CD14-positive monocyte (primary cell): Measurements from ENCODE around the gene CREG2. TPM values are rescaled to one million over a fixed set of nuclear protein-coding genes. Genes with fewer than 3 reads are reported as not detected.
A peak's percentile ranks its signal among the peaks of the same experiment; 100 is the strongest.

Experiments
- DNase-seq, 3 donors: peaks; one replicate each; pipeline ENCODE4 v3.0.0-alpha.2; 2011 to 2022
- H2AFZ ChIP-seq: 2 replicates; pipeline ENCODE4 v1.6.0; 2012; ENCODE audit warnings: mild to moderate bottlenecking, low read depth, low read length, inconsistent platforms; ENCODE audit not compliant: insufficient read depth, poor library complexity, severe bottlenecking
- H3K27ac ChIP-seq, 2 donors: 1 replicate in 1 of 2; 2 replicates in 1 of 2; pipeline ENCODE4 v1.5.1; 2012 to 2013; ENCODE audit warnings: low read length in 2 of 2, control low read depth in 1 of 2, inconsistent platforms in 1 of 2, low read depth in 1 of 2, mild to moderate bottlenecking in 1 of 2
- H3K27me3 ChIP-seq, 2 donors: one replicate each; pipeline versions ENCODE4 v1.6.0 to v1.6.1; 2011 to 2013; ENCODE audit warnings: low read length in 2 of 2; ENCODE audit not compliant: control insufficient read depth in 2 of 2, insufficient read depth in 2 of 2
- H3K36me3 ChIP-seq, 2 donors: replicated peaks in 1 of 2; 1 replicate in 1 of 2; 2 replicates in 1 of 2; pipeline versions ENCODE4 v1.5.1 to v1.6.1; 2012 to 2013; ENCODE audit warnings: low read length in 2 of 2, control low read depth in 1 of 2, inconsistent platforms in 1 of 2, mild to moderate bottlenecking in 1 of 2; ENCODE audit not compliant: insufficient read depth in 2 of 2, control insufficient read depth in 1 of 2
- H3K4me1 ChIP-seq, 2 donors: 1 replicate in 1 of 2; 2 replicates in 1 of 2; pipeline versions ENCODE4 v1.5.1 to v1.6.1; 2012 to 2013; ENCODE audit warnings: low read length in 2 of 2, control low read depth in 1 of 2, inconsistent platforms in 1 of 2, mild to moderate bottlenecking in 1 of 2, moderate library complexity in 1 of 2; ENCODE audit not compliant: insufficient read depth in 2 of 2, control insufficient read depth in 1 of 2
- H3K4me2 ChIP-seq: replicated peaks from 2 replicates; pipeline ENCODE3; 2012; ENCODE audit warnings: low read length, moderate library complexity, mild to moderate bottlenecking; ENCODE audit not compliant: poor library complexity, severe bottlenecking; ENCODE audit errors: extremely low read depth
- H3K4me3 ChIP-seq, 3 experiments: fragments of 200-600 bp in 1 of 3; sonication (generic) in 1 of 3; replicated peaks in 1 of 3; 1 replicate in 2 of 3; 2 replicates in 1 of 3; pipeline ENCODE4 v1.5.1; 2011 to 2013; ENCODE audit warnings: low read length in 3 of 3, mild to moderate bottlenecking in 3 of 3, control low read depth in 2 of 3, low read depth in 2 of 3, inconsistent platforms in 1 of 3, moderate library complexity in 1 of 3
- H3K79me2 ChIP-seq: 2 replicates; pipeline ENCODE4 v1.6.0; 2012; ENCODE audit warnings: mild to moderate bottlenecking, control low read depth, inconsistent platforms, low read length, moderate library complexity; ENCODE audit not compliant: insufficient read depth
- H3K9ac ChIP-seq: 2 replicates; pipeline ENCODE4 v1.6.0; 2017; ENCODE audit warnings: low read length, mild to moderate bottlenecking; ENCODE audit not compliant: insufficient read depth, poor library complexity, severe bottlenecking
- H3K9me3 ChIP-seq, 2 donors: replicated peaks in 1 of 2; 1 replicate in 1 of 2; 2 replicates in 1 of 2; pipeline versions ENCODE4 v1.5.1 to v1.6.1; 2012 to 2013; ENCODE audit warnings: low read length in 2 of 2, control low read depth in 1 of 2; ENCODE audit not compliant: control insufficient read depth in 1 of 2, insufficient read depth in 1 of 2
- H4K20me1 ChIP-seq: 2 replicates; pipeline ENCODE4 v1.6.0; 2012; ENCODE audit warnings: mild to moderate bottlenecking, low read length, control low read depth, moderate library complexity; ENCODE audit not compliant: insufficient read depth
- H3K27ac Mint-ChIP-seq, 7 donors: one replicate each; pipeline ENCODE4 v1.8.0; 2020; ENCODE audit warnings: mild to moderate bottlenecking in 7 of 7, mixed read lengths in 7 of 7, moderate library complexity in 6 of 7, inconsistent platforms in 2 of 7
- H3K27me3 Mint-ChIP-seq, 3 donors: one replicate each; pipeline ENCODE4 v1.8.0; 2021 to 2022; ENCODE audit warnings: low read depth in 3 of 3, mild to moderate bottlenecking in 3 of 3, mixed read lengths in 3 of 3, moderate library complexity in 3 of 3, inconsistent platforms in 1 of 3
- H3K36me3 Mint-ChIP-seq, 2 donors: one replicate each; pipeline ENCODE4 v1.8.0; 2020; ENCODE audit warnings: mixed read lengths in 2 of 2, inconsistent platforms in 1 of 2, mild to moderate bottlenecking in 1 of 2
- H3K4me1 Mint-ChIP-seq: one replicate; pipeline ENCODE4 v1.8.0; 2020; ENCODE audit warnings: mild to moderate bottlenecking, mixed read lengths
- H3K4me3 Mint-ChIP-seq, 2 donors: one replicate each; pipeline ENCODE4 v1.8.0; 2020; ENCODE audit warnings: mild to moderate bottlenecking in 2 of 2, mixed read lengths in 2 of 2, moderate library complexity in 1 of 2
- H3K9me3 Mint-ChIP-seq, 7 donors: one replicate each; pipeline ENCODE4 v1.8.0; 2020 to 2022; ENCODE audit warnings: mixed read lengths in 7 of 7, mild to moderate bottlenecking in 6 of 7, moderate library complexity in 6 of 7, inconsistent platforms in 2 of 7
- CTCF ChIP-seq: fragments of 200-600 bp; IDR thresholded peaks from one replicate; pipeline ENCODE4 v1.8.0; 2022; ENCODE audit warnings: antibody characterized with exemption, mild to moderate bottlenecking
- WGBS: methylation state at CpG from one replicate; pipeline ENCODE4 v1.1.5; 2013; ENCODE audit warnings: missing lambda C conversion rate; ENCODE audit not compliant: insufficient coverage; 5-methylcytosine and 5-hydroxymethylcytosine counted together
- intact Hi-C, 2 donors: fragments of 100-400 bp; cut with micrococcal nuclease; formaldehyde crosslinking; loops; one replicate each; pipeline versions ENCODE4 v1.15.0 to v1.15.1; 2023
- polyA plus RNA-seq, 3 donors: library from polyadenylated mRNA; depleted of rRNA in 1 of 3; unstranded in 2 of 3; stranded (reverse) in 1 of 3; fragments of 300-500 nt in 2 of 3; fragments of >200 nt in 1 of 3; fragmentation: Illumina TruSeq in 2 of 3; gene quantifications; 1 replicate in 2 of 3; 2 replicates in 1 of 3; pipeline ENCODE4 v1.2.3, GENCODE V29; 2012 to 2021

The CREG2 gene
- polyA plus RNA-seq, 3 donors, result not detected

DNA sequence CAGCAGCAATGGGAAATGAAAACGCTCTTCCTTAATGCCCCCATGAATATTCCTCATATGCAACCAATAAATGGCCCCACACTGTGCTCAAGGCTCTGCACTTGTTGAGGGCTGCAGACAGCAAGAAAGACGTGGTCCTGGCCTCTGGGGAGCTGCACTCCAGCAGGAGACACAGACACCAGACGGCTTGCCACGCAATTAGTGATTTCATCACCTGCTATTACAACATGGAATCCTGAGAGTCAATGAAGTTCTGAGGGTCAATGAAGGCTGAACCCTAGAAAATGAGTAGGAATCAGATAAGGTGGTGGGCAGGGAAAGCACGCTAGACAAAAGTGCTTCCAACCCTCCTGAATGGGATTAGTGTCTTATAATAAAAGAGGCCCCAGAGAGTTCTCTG, 18.9 kb downstream of the CREG2 start:
- peaks cover 8 to 9% of the 10 kb centered on the region in 2 donors for H3K4me1 ChIP-seq
- no peak overlapping the region for H2AFZ ChIP-seq
- no peak overlapping the region for H3K4me2 ChIP-seq
- H3K79me2 ChIP-seq, result no peaks in the 10 kb centered on the region
- WGBS, result 39% methylated on average over 3 of the region's 5 CpGs
- DNase-seq, result peak; percentile 56 to 75 (median 66)
- Mint-ChIP-seq H3K36me3 (peaks cover 0 to 4% of the 10 kb centered on the region in 2 donors), H3K27me3 (peaks cover 0 to 6% (median 6%) of the 10 kb centered on the region in 3 donors), H3K27ac (no peak overlapping the region), H3K9me3 (peaks cover 0 to 6% (median 1%) of the 10 kb centered on the region in 7 donors), H3K4me3 (peak overlapping the region in 1 of 2 donors; percentile 74), H3K4me1 (peaks cover 16% of the 10 kb centered on the region)
- no peaks in the 10 kb centered on the region for H4K20me1 ChIP-seq
- H3K27ac ChIP-seq, result no peak overlapping the region
- H3K9ac ChIP-seq, result no peak overlapping the region
- H3K4me3 ChIP-seq, result no peak overlapping the region
- TF ChIP-seq CTCF, result no peak
- no peaks in the 10 kb centered on the region for H3K36me3 ChIP-seq
- no peaks in the 10 kb centered on the region for H3K27me3 ChIP-seq
- no peaks in the 10 kb centered on the region for H3K9me3 ChIP-seq
- intact Hi-C loops, result no loop called here

- Mint-ChIP-seq H3K4me1 (peaks cover 18% of the 10 kb centered on the region), H3K27me3 (peaks cover 0 to 6% (median 6%) of the 10 kb centered on the region in 3 donors), H3K36me3 (peaks cover 0 to 4% of the 10 kb centered on the region in 2 donors), H3K27ac (no peak overlapping the region), H3K9me3 (peaks cover 0 to 3% (median 0%) of the 10 kb centered on the region in 7 donors), H3K4me3 (no peak overlapping the region)
- intact Hi-C loops, result no loop called here
- H3K9ac ChIP-seq, result no peak overlapping the region
- no peak overlapping the region for H3K27ac ChIP-seq
- TF ChIP-seq CTCF, result no peak
- H3K27me3 ChIP-seq, result no peaks in the 10 kb centered on the region
- H3K36me3 ChIP-seq, result no peaks in the 10 kb centered on the region
- H3K4me2 ChIP-seq, result no peak overlapping the region
- H3K9me3 ChIP-seq, result no peaks in the 10 kb centered on the region
- peaks cover 8 to 9% of the 10 kb centered on the region in 2 donors for H3K4me1 ChIP-seq
- 96% methylated on average over 5 of the region's 5 CpGs for WGBS
- no peak for DNase-seq
- H3K4me3 ChIP-seq, result no peak overlapping the region
- H2AFZ ChIP-seq, result no peak overlapping the region
- H3K79me2 ChIP-seq, result no peaks in the 10 kb centered on the region
- H4K20me1 ChIP-seq, result no peaks in the 10 kb centered on the region
These were observed 19.8 kb downstream of the CREG2 start for GRCh38 chr2:101367508-101367907.
